ENCODE results near the gene HSF4. TPM values are rescaled to one million over a fixed set of nuclear protein-coding genes. Genes with fewer than 3 reads are reported as not detected.
A peak's percentile ranks its signal among the peaks of the same experiment; 100 is the strongest.

Gene HSF4
- total RNA-seq, 1 experiment from 2014 or later, result 1.2 TPM

DNA sequence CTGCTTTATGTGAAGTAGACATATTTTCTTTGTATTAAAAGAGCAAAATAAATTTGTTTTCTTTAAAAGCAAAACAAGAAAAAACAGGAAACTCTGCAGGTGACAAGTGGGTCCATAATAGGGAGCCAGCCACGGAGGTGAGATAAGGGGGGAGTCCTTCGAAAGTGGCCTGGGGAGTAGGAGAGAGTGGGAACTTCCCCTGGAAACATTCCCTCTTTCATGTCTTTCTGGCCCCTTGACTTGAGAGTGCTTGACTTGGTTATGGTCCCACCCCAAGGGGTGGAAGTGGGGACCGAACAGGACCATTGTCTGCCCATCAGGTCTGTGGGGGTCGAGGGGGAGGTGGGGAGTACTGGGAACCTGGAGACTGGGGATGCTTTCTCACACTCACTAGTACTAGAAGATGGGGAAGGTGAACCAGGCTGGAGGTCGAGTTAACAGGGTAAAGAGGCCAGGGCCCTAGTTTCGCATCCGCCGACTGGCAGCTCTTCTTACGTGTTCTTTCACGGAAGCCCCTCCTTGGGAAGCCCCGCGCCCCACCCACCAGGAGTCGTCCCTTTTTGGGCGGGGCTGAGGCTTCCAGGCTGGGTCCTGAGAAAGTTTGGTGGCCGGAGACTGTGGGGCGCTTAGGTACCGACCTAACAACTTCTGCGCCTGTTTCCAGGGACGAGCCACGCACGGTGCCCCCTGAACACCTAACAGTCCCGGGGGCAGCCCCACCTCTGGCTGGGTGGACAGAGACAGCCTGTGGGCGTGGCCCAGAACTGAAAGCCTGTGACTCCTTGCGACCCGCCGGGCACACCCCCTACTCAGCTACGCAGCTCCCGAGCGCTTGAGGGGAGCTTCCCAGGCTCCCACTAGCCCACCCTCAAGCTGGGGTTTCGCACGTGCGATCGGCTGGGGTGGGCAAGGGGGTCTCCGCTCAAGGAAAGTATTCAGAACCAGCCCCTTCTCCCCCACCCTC is 5.6 kb upstream of the HSF4 start:
- Histone ChIP-seq H3K14ac (ENCODE audit: insufficient read depth, low read length) (no peak overlapping the region), H3K27me3 (ENCODE audit: insufficient read depth, low read length) (peaks cover 93% of the 10 kb centered on the region), H4K8ac (replicated peaks; ENCODE audit: insufficient read length, low read depth, low read length) (no peak overlapping the region), H2BK20ac (ENCODE audit: low read depth, low read length, poor library complexity, severe bottlenecking) (no peak overlapping the region), H3K79me1 (ENCODE audit: insufficient read depth, low read depth, low read length, poor library complexity, severe bottlenecking) (no peaks in the 10 kb centered on the region), H3K4me1 (ENCODE audit: insufficient read depth, low read length) (no peaks in the 10 kb centered on the region), H3K9ac (ENCODE audit: extremely low read depth, insufficient read length, low read length) (no peak overlapping the region), H4K20me1 (ENCODE audit: control insufficient read depth, insufficient read depth, insufficient read length) (no peaks in the 10 kb centered on the region), H3K4ac (ENCODE audit: low read depth, low read length) (no peak overlapping the region), H2BK5ac (ENCODE audit: insufficient read length, low read length) (no peak overlapping the region), H4K91ac (ENCODE audit: insufficient read length, low read depth, low read length) (no peak overlapping the region), H3T11ph (ENCODE audit: low read length) (no peak overlapping the region), H2BK12ac (ENCODE audit: insufficient read length, low read depth, low read length) (no peak overlapping the region), H3K23me2 (ENCODE audit: insufficient read length, low read depth, low read length, poor library complexity, severe bottlenecking) (peaks cover 25% of the 10 kb centered on the region), H2BK15ac (ENCODE audit: low read depth, low read length) (no peak overlapping the region), H2AK5ac (ENCODE audit: insufficient read length, low read length) (no peak overlapping the region), H3K4me2 (ENCODE audit: insufficient read depth, insufficient read length, low read length) (peak overlapping the region; percentile 52), H3K79me2 (ENCODE audit: insufficient read depth, low read length) (no peaks in the 10 kb centered on the region), H4K5ac (ENCODE audit: insufficient read length, low read depth, low read length) (no peak overlapping the region), H3K23ac (ENCODE audit: insufficient read length, low read depth, low read length) (no peak overlapping the region), H3K18ac (ENCODE audit: insufficient read length, low read depth, low read length) (no peak overlapping the region), H3K56ac (ENCODE audit: insufficient read length, low read depth, low read length) (no peak overlapping the region), H2AFZ (ENCODE audit: low read length) (no peak overlapping the region), H3K9me3 (ENCODE audit: control insufficient read depth, low read depth, low read length) (no peaks in the 10 kb centered on the region), H3K27ac (ENCODE audit: insufficient read length, low read depth, low read length) (no peak overlapping the region), H2BK120ac (ENCODE audit: low read depth, low read length, poor library complexity, severe bottlenecking) (no peak overlapping the region)
- WGBS (ENCODE audit: extremely low coverage, insufficient read length, low lambda C conversion rate), result no CpG with 5 or more reads among the region's 34 CpGs
- Mint-ChIP-seq H3K36me3 (ENCODE audit: insufficient read depth in 1 of 3, low read depth in 3 of 3) (no peaks in the 10 kb centered on the region), H3K9me3 (peaks cover 3 to 7% of the 10 kb centered on the region in 2 experiments; a peak in 3 of 5 replicates), H3K4me3 (peak overlapping the region; percentile 65 to 79), H3K27me3 (ENCODE audit: low read depth) (peaks cover 100% of the 10 kb centered on the region), H3K27ac (no peak overlapping the region), H3K4me1 (peaks cover 7 to 22% of the 10 kb centered on the region in 2 experiments)
- DNase-seq, result peak; percentile 61
- TF ChIP-seq, protein P1, sequence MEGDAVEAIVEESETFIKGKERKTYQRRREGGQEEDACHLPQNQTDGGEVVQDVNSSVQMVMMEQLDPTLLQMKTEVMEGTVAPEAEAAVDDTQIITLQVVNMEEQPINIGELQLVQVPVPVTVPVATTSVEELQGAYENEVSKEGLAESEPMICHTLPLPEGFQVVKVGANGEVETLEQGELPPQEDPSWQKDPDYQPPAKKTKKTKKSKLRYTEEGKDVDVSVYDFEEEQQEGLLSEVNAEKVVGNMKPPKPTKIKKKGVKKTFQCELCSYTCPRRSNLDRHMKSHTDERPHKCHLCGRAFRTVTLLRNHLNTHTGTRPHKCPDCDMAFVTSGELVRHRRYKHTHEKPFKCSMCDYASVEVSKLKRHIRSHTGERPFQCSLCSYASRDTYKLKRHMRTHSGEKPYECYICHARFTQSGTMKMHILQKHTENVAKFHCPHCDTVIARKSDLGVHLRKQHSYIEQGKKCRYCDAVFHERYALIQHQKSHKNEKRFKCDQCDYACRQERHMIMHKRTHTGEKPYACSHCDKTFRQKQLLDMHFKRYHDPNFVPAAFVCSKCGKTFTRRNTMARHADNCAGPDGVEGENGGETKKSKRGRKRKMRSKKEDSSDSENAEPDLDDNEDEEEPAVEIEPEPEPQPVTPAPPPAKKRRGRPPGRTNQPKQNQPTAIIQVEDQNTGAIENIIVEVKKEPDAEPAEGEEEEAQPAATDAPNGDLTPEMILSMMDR (conservative IDR thresholded peaks at IDR 0.05), result no peak

All from H9 (cell line).